Measurements from ENCODE around the gene EIF3D.
"Not testable (repeated sequence)": the region's sequence is repeated elsewhere in the genome, so short reads cannot be mapped to it uniquely, and the experiment has no call there.

EIF3D gene

GRCh38 chr22:36548606-36549005 is 19.6 kb upstream of the EIF3D start:
- DNase-seq, result no peak

- DNase-seq, result no peak
Observed at GRCh38 chr22:36546932-36547331, 18.0 kb upstream of the EIF3D start.

GRCh38 chr22:36546092-36546804 is 17.3 kb upstream of the EIF3D start:
- no peak for DNase-seq

- no peak for DNase-seq
Observed at GRCh38 chr22:36544107-36544620, 15.2 kb upstream of the EIF3D start.

- peak; percentile 12 for DNase-seq
Observed at GRCh38 chr22:36541831-36542411, 13.0 kb upstream of the EIF3D start.

GRCh38 chr22:36540867-36541642 is 12.1 kb upstream of the EIF3D start:
- no peak for DNase-seq

GRCh38 chr22:36538529-36538928 is 9.6 kb upstream of the EIF3D start:
- DNase-seq, result no peak

- no peak for DNase-seq
Observed at GRCh38 chr22:36536717-36537116, 7.8 kb upstream of the EIF3D start.

- not testable (repeated sequence) for DNase-seq
Observed at GRCh38 chr22:36533320-36533719, 4.4 kb upstream of the EIF3D start.

- no peak for DNase-seq
Observed at GRCh38 chr22:36532466-36532865, 3.5 kb upstream of the EIF3D start.

- peak; percentile 2 for DNase-seq
Observed at GRCh38 chr22:36528341-36528740, 625 bp downstream of the EIF3D start.

- DNase-seq, result no peak
Observed at GRCh38 chr22:36522662-36523061, 6.3 kb downstream of the EIF3D start.

- no peak for DNase-seq
Observed at GRCh38 chr22:36520423-36520822, 8.5 kb downstream of the EIF3D start.

GRCh38 chr22:36519906-36520305 is 9.1 kb downstream of the EIF3D start:
- not testable (repeated sequence) for DNase-seq

- DNase-seq, result no peak
Observed at GRCh38 chr22:36514766-36515165, 14.2 kb downstream of the EIF3D start.

GRCh38 chr22:36512991-36513390 is 16.0 kb downstream of the EIF3D start:
- no peak for DNase-seq

- no peak for DNase-seq
Observed at GRCh38 chr22:36512333-36512732, 16.6 kb downstream of the EIF3D start.

- peak; percentile 28 for DNase-seq
Observed at GRCh38 chr22:36510966-36511881, 17.7 kb downstream of the EIF3D start.

- no peak for DNase-seq
Observed at GRCh38 chr22:36510384-36510783, 18.6 kb downstream of the EIF3D start.

GRCh38 chr22:36507518-36508010 is 21.4 kb downstream of the EIF3D start:
- no peak for DNase-seq

GRCh38 chr22:36506637-36507517 is 22.1 kb downstream of the EIF3D start, which contains the start of gene FOXRED2:
FOXRED2 (minus strand) TSS chr22:36507040; CDS start chr22:36506422, 618 bp downstream.
- DNase-seq, result peak; percentile 82
